Right ventricle myocardium inferior (tissue), 1 donor: ENCODE results near the gene CFAP46. TPM values are rescaled to one million over a fixed set of nuclear protein-coding genes. Genes with fewer than 3 reads are reported as not detected.

Source experiments
- ATAC-seq: fragments of 200-7000 bp; cut with Tn5 transposase; one replicate; pipeline ENCODE4 v1.9.1; 2020; ENCODE audit warnings: mild to moderate bottlenecking, moderate library complexity
- DNase-seq: peaks from one replicate; pipeline ENCODE4 v3.0.0; 2021; ENCODE audit errors: missing footprints
- intact Hi-C: fragments of 100-400 bp; cut with DNase I; formaldehyde crosslinking; loops from one replicate; pipeline ENCODE4 v1.11.0; 2022
- total RNA-seq: library from RNA; stranded (reverse); fragmentation: NEBNext Ultra II Directional; extraction: Animal tissue kit (Norgen Biotek cat#: 25700); gene quantifications from one replicate; pipeline ENCODE4 v1.2.1, GENCODE V29; 2021
- donor health status: DM: no; HTN: yes; CAD: no; lungs with severe emphysema.

The CFAP46 gene
- total RNA-seq, 1 donor from 2014 or later, result 0.57 TPM

DNA sequence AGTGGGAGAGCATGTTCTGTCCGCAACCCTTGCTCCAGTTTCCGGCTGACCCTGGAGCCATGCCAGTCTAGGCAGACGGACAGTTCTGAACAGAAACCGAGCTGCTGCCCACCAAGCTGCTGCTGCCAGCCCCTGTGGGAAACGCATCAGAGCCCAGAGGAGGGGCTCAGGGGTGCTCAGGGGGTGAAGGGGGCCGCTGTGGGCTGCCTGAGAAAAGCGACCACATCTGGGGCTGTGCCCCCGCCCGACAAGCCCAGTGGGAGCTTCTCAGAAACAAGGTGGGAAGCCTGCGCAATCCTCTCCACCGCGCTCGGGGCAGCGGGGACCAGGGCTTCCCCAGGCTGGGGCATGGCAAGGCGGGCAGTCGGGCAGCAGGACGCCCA lies 38.8 kb upstream of the CFAP46 start:
- intact Hi-C loops, result no loop called here

DNA sequence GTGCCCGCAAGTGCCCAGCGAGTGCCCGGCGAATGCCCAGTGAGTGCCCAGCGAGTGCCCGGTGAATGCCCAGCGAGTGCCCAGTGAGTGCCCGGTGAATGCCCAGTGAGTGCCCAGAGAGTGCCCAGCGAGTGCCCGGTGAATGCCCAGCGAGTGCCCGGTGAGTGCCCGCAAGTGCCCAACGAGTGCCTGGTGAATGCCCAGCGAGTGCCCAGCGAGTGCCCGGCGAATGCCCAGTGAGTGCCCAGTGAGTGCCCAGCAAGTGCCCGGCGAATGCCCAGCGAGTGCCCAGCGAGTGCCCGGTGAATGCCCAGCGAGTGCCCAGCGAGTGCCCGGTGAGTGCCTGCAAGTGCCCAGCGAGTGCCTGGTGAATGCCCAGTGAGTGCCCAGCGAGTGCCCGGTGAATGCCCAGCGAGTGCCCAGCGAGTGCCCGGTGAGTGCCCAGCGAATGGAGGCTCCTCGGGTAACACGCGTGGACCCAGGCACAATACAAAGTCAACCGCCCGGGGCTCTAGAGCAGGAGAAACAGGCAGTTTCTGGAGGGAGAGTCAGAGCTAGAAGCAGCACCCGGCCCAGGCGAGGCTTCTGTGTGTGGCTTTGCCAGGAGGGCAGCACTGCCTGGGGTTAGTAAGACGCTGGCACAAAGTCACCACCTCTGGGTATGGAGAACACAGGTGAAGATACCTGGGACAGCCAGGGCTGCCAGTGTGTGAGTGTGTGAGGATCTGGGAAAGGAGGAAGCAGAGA lies 38.2 kb upstream of the CFAP46 start:
- no peak for ATAC-seq
- DNase-seq, result no peak
- intact Hi-C loops, result no loop called here

More for the DNA sequence above, 38.8 kb upstream of the CFAP46 start:
- peak; percentile 72 for DNase-seq
- no peak for ATAC-seq

DNA sequence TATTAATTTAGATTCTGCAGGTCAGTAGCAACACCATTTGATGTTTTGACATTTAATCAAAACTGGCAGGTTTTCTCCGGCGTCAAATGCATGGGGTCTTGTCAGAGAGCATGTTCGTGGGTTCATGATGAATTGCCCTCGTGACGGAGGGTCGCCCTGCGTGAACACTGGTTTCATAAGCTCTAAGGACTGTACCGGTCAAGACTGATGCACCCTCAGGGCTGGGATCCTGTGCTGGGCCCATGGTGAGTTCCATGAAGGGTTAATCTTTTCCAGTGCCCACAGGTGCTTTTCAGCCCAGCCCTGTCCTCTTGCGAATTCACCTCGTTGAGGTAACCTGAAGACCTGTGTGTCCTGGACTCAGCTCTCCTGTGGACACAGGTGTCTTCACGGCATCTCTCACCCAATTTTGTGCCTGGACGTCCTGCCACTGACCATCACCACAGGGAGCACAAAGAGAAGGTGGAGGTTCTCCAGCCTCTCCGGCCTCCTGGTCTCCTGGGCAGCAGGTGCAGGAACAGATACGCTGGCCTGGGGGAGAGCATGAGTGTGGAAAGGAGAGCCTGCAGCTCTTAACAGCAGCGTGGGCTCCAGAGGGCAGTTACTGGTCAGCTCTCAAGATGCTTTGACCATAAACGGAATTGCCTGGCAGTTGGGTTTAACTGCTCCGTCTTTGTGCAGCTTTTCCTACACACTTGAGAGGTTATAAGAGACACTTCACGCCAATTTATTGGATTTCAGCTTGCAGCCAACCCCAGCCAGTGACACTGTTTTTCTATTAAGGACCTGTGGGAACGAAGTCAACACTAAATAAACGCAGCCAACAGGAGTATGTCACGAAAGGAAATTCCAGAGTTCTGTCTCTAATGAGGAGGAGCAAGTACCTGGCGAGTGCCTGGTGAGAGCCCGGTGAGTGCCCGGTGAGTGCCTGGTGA lies 37.4 kb upstream of the CFAP46 start:
- intact Hi-C loops, result no loop called here
- DNase-seq (peak; percentile 50), ATAC-seq (no peak)

DNA sequence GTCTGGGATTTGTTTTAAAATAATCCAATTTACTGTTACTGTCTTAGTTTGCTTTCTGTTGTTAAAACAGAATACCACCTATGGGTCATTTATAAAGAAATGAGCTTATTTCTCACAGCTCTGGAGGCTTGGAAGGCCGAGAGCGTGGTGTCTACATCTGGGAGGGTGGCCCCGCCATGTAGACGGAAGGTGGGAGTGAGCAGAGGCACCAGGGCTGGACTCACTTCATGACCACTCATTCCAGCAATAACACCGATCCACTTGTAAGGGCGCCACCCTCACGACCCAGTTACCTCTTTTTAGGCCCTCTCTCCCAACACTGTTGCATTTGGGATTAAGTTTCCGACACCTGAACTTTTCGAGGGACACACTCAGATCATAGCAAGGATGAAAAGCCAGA lies 36.2 kb upstream of the CFAP46 start:
- DNase-seq, result peak; percentile 62
- intact Hi-C loops, result no loop called here
- ATAC-seq, result no peak

DNA sequence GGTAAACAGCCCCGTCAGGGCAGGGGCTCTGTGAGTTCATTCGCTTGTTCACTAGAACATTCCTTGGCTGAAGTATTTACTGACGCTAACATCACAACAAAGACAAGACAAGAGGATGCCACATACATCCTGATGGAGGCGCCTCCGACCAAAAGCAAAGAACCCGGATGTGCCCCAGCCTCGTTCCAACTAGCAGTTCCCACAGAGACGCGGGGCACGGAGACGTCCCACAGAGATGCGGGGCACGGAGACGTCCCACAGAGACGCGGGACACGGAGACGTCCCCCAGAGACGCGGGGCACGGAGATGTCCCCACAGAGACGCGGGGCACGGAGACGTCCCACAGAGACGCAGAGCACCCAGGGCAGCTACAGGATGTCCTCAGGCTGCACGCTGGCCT lies 35.4 kb upstream of the CFAP46 start:
- ATAC-seq, result no peak
- peak; percentile 26 for DNase-seq
- intact Hi-C loops, result no loop called here

DNA sequence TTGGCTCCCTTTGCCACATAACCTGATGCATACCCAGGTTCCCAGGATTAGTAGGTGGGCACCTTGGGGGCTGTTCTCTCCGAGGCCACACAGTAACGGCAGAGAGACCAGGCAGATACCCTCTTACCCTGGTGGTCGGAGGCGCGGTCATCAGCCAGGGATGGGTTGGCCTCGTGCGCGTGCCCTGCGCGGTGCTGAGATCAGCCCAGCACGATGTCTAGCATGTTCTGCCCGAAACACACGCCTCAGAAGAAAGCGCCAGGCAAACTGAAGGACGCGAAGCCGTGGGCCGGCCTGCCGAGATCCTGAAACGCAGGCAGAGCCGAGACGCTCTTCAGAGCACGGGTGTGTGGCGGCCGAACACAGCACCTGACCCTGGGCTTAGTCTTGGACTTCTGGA lies 34.7 kb upstream of the CFAP46 start:
- peak; percentile 37 for DNase-seq
- ATAC-seq, result no peak

DNA sequence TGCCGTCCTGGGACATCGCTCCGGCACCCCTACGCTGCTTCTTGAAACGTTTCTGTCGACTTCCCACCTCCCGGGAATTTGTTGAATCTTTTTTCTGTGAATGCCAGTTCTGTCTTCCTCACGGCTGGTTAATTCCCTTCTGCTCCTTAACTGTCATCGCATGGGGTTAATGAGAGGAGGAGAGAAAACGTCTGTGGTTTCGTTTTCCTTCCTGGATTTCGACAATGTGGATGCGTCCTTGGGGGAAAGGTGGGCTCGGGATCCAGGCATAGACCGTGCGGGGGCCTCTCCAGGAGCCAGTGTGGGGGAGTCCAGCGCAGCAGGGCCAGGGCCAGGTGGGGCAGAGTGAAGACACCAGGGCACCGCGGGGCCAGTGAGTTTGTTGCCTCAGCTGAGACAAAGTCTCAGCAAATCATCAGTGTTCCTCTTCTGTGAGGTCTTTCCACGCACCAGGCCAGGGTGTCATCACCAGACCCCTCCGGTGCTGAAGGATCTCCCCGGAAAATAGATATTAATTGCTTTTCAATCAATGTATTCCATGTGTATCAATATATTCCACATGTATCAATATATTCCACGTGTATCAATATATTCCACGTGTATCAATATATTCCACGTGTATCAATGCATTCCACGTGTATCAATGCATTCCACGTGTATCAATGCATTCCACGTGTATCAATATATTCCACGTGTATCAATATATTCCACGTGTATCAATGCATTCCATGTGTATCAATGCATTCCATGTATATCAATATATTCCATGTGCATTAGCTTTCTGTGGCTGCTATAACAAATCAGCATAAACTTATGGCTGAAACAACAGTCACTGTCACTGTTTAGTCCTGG lies 33.7 kb upstream of the CFAP46 start:
- no peak for ATAC-seq
- peak; percentile 59 for DNase-seq
- intact Hi-C loops, result no loop called here

More for the DNA sequence above, 34.7 kb upstream of the CFAP46 start:
- intact Hi-C loops, result no loop called here

DNA sequence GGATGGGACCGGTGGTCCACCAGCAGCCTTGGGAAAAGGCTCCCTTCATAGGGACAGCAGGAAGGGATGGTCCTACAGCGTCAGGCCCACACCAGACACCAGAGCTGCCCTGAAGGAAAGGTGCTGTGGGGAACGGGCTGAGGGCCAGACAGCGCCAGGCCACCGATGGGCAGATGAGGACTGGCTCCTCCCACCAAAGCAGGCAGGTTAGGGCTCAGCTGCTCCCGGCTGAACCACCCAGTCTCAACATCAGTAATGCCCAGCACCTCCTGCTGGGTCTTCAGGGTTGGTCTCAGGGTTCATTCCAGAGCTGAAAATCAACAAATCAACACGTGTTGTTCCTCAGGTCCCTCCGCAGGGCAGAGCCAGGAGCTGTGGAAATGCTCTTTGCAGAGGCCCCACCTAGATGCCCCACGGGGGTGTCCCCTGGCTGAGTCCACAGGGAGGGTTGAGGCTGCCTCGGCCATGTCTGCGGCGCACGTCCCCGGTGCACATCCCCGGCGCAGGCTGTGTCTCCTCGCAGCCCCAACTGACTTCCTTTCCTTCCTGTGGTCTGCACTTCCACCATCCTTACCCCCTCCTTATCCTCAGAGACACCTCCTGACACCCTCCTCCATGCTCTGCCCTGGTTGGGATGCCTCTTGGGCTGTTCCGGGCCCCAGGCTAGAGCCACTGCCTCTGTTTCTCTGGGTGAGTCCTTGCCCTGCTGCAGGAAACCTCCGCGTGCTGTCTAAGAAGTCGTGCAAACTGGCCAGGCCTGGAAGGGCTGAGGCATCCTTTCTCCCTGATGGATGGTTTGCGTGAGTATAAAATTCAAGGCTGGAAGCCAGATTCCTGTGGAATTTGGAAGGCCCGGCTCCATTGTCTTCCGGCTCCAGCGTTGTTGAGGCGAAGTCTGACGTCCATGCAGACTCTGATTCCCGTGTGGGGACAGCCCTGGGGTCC lies 32.8 kb upstream of the CFAP46 start:
- DNase-seq, result peak; percentile 50
- no peak for ATAC-seq
- intact Hi-C loops, result no loop called here

DNA sequence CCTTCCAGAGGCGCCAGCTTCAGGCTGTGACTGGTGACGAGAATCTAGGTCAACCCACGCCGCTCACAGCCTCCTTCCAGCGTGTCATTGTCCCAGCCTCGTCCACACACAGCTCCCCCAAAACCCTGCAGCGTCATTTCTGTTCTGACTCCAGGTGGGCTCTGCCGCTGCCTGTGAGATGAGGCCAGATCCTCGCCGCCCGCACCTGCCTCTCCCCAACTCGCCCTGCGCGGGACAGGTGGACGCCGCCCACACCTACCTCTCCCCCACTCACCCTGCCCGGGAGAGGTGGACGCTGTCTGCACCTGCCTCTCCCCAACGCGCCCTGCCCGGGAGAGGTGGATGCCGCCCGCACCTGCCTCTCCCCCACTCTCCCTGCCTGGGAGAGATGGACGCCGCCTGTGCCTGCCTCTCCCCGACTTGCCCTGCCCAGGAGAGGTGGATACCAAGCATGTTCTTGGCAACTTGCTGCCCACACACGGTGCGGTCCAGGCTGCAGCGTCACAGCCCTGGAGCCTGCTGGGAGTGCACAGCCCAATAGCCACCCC lies 32.0 kb upstream of the CFAP46 start:
- no peak for ATAC-seq
- DNase-seq, result peak; percentile 53
- intact Hi-C loops, result no loop called here

DNA sequence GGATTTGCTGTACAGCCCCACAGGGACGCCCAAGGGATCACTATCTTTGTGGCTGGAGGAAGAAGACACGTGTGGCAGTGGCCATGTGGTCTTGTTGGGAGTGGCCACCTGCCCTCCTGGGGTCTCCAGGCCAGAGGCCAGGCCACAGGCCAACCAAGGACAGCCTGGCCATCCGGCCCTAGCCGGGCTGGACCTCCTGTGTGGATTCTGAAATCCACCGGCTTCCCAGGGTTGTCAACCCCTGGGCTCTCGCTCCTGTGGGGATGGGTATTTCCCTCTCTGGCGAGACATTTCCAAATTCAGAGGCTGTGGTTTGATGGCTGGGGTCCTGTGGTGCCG lies 31.5 kb upstream of the CFAP46 start:
- ATAC-seq (no peak), DNase-seq (peak; percentile 57)
- intact Hi-C loops, result no loop called here

DNA sequence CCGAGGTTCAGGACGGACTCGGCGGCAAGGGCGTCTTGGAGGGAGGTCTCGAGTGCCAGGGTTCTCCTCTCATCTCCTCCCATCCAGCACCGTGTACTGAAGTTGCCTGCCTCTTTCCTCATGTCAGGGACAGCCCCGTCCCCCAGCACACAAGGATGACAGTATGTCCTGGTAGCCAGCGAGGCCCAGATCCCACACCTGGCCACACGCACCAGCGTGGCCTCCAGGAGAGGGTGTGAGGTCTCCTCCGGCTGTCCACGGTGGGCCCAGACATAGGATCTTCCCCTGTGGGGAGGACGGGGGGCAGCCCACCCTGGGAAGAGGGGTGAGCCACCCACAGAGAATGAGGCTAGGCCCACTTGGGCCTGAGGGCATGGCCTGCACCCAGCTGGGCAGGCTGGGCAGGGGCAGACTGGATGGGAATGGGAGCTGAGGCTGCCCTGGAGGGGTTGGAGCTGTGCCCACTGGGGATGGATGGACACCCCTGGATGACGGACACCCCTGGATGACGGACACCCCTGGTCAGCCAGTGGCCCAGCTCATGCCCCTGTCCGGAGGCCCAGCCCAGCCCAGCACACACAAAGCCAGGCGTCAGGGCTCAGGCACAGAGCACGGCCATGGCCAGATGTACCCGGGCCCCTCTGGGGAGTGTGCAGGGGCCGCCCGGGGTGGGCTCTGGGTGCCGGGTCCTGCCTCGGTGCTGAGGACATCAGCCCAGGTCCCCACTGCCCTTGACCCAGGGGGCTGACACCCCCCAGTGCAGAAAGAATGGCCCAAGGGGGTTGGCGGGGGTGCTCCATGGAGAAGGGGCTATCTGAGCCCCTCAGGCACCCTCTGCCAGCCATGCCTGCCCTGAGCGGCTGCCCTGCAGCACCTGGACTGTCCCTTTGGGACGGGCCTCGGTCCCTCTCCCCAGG lies 30.9 kb upstream of the CFAP46 start:
- intact Hi-C loops, result no loop called here
- ATAC-seq (no peak), DNase-seq (peak; percentile 63)

DNA sequence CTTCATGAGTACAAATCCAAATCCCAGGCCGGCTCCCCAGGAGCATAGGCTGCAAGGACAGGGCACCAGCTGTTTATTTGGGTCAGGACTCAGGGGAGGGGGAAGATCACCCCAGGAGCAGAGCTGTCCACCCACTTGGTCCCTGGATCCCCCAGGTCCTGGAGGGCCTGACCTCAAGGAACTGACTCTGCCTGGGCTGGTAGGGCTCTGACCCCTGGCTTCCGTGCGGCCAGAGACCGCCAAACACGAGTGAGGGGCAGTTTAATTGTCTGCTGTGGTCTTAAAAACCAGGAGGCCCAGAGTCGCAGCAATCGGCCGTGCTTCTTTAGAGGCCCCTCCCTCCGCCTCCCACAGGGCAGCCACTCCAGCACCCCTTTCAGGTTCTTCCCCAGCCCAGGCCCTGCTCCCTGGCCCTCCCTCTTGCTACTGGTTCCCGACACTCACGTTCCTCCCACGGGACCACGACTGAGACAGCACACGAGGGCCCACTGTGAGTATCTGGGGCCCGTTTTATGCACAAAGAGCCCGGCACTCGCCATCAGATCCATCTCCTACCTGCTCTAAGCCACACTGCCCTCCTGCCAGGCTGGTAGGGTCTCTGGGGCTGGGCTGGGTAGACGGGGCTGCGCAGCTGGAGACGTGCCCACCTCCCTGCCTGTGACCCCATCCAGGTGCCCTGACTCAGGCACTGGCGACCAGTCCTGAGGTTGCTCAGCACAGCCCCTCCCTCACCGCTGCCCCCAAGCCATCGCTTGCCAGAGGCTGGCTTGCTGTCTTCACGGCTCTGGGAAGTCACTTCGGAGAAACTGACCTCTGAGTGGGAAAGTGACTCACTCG lies 30.0 kb upstream of the CFAP46 start:
- DNase-seq (no peak), ATAC-seq (no peak)
- intact Hi-C loops, result no loop called here

DNA sequence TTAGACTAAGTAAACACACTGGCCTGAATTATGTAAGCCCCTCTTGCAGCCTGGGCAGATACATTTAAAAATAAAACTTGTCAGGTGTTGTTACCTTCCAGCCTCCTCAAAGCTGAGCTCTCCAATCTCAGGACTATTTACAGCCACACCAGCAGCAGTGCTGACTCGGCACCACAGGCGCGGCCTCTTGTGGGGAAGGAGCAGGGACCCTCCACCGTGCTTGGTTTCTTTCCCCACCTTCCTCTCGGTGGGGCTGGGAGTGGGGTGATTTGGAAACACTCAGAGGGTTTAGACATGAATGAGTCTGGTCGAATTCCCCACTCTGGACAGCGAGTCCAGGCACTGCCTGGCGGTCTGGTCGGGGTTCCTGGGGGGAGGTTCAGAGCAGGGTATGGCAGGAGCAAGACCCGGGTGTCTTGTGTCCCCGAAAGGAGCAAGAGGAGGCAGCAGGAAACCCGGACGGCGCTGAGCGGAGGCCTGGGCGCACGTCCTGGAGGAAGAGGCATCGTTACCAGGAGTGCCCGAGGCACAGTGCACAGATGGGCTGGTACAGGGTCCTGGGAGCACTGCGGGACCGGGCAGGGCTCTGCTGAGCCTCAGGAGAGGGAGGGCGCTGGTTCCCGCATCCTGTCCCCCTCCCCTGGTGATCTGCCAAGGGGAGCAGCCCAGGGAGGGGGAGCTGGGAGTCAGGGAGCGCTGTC lies 29.2 kb upstream of the CFAP46 start:
- ATAC-seq, result no peak
- intact Hi-C loops, result no loop called here
- no peak for DNase-seq

DNA sequence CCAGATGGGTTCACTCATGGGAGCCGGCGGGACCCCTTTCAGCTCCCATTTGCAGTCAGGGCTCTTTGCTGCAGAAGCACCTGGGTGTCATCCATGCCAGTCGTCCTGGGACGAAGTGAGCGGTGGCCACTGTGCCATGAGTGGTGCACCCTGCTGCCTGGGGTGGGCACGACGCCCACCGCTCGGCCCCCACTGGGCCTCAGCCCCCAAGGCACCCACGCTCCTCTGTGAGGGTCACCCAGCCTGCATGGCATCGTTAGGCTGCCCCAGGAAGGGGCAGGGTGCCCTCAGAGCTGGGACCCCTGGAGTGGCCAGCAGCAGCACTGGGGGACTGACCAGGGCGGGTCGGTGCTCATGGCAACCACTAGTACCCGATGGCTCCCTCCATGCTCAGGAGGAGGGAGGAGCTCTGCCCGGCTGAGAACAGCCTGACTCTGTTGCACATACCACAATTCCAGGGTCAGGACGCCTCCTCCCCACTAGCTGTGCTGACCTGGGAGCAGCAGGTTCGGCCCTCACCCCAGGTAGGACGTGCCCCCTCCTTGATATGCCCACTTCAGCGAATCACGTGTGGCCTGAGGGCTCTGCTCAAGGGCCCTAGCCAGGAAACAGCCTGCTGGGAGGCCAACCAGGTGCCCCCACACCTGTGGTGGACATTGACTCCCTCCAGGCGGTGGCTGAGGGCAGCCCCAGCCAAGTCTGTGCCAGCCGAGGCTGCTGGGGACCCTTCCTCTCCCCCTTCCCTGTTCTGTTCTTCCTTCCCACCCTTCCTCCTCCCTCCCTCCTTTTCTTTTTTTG lies 28.5 kb upstream of the CFAP46 start:
- DNase-seq (no peak), ATAC-seq (peak; percentile 18)
- intact Hi-C loops, result no loop called here

DNA sequence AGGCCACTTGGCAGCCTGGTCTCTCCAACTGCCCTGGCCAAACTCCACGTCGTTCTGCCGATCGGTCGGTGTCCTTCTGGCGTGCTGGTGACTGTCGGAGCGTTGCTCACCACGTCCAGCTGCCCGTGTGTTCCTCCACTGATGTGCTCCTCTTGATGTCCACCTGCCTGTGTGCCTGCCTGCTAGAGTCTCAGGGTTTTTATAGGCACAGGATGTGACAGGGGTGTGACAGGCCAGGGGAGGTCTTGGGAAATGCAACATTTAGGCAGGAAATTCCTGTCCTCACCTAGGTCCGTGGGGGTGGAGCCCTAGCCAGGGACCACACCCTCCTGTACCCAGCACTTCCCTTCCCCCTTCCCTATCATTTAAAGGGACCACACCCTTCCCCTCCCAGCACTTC lies 25.2 kb upstream of the CFAP46 start:
- ATAC-seq (no peak), DNase-seq (no peak)

More for the DNA sequence above, 25.2 kb upstream of the CFAP46 start:
- intact Hi-C loops, result no loop called here
